Measurements from ENCODE around the gene OARD1. TPM values are rescaled to one million over a fixed set of nuclear protein-coding genes. Genes with fewer than 3 reads are reported as not detected.

OARD1 gene
- total RNA-seq, 1 donor from 2014 or later = 30.7 TPM

- Mint-ChIP-seq H3K4me1 (no peaks in the 10 kb centered on the region), H3K9me3 (peaks cover 4% of the 10 kb centered on the region), H3K36me3 (ENCODE audit: low read depth) (no peaks in the 10 kb centered on the region), H3K27me3 (peaks cover 6% of the 10 kb centered on the region), H3K27ac (no peak overlapping the region), H3K4me3 (no peak overlapping the region)
- ATAC-seq (ENCODE audit: low read depth) (no peak), DNase-seq (no peak)
- CTCF ChIA-PET = interaction anchor here (4.7 kb wide), 1 partner anchor 13 kb away, joined by 16 read pairs; no protein-coding TSS in a partner anchor
- no peak for TF ChIP-seq CTCF (IDR thresholded peaks at IDR 0.05)
- POLR2A ChIA-PET = no interaction called here
- intact Hi-C loops (cut with micrococcal nuclease) = no loop called here
Observed at GRCh38 chr6:41014780-41015179, 57.4 kb downstream of the OARD1 start.

Other genes starting within 250 kb of the OARD1 start
- 1.7 and 2.2 TPM in 2 replicates for gene UNC5CL, start 33.1 kb downstream of the OARD1 start, total RNA-seq
- not detected in 2 replicates for gene TSPO2, start 29.9 kb downstream of the OARD1 start, total RNA-seq
- gene APOBEC2, start 19.2 kb downstream of the OARD1 start, total RNA-seq = not detected in 2 replicates
- 33.7 and 35.1 TPM in 2 replicates for gene NFYA, start 618 bp upstream of the OARD1 start, total RNA-seq
- gene TREML1, start 82.0 kb upstream of the OARD1 start, total RNA-seq = not detected in 2 replicates
- not detected in 2 replicates for gene TREM2, start 90.8 kb upstream of the OARD1 start, total RNA-seq
- gene TREML2, start 128.8 kb upstream of the OARD1 start, total RNA-seq = 10.2 and 10.3 TPM in 2 replicates
- gene TREML4, start 156.0 kb upstream of the OARD1 start, total RNA-seq = not detected in 2 replicates
- 0.81 TPM in 1 of 2 replicates, not detected in the other for gene TREM1, start 214.3 kb upstream of the OARD1 start, total RNA-seq

Data from activated B cell treated with CpG ODN at 0.5 μM for 24 hours (primary cell).